HCT116 (cell line): ENCODE measurements around the gene DCAF5.

Experiments
- CEBPB ChIP-seq: IDR thresholded peaks from 2 replicates; pipeline ENCODE4 v1.6.1; 2012; ENCODE audit warnings: low read depth
- CTCF ChIP-seq, 3 experiments: fragments of 200-600 bp in 1 of 3; sonication (generic) in 1 of 3; IDR thresholded peaks in 2 of 3; conservative IDR thresholded peaks in 1 of 3; 2 replicates each; pipeline ENCODE4 v1.5.1; 2012 to 2017; ENCODE audit warnings: low read depth in 2 of 3, low read length in 2 of 3, antibody characterized with exemption in 1 of 3, borderline replicate concordance in 1 of 3, control low read depth in 1 of 3, mild to moderate bottlenecking in 1 of 3, mixed read lengths in 1 of 3, mixed run types in 1 of 3, moderate library complexity in 1 of 3; ENCODE audit not compliant: insufficient read depth in 1 of 3
- EGR1 ChIP-seq: IDR thresholded peaks from 2 replicates; pipeline ENCODE4 v1.6.1; 2012; ENCODE audit warnings: low read depth
- EZH2 ChIP-seq: fragments of 200-600 bp; sonication (generic); IDR thresholded peaks from 2 replicates; pipeline ENCODE4 v1.6.1; 2017; ENCODE audit warnings: antibody characterized with exemption, mixed run types
- JUND ChIP-seq: IDR thresholded peaks from 2 replicates; pipeline ENCODE4 v1.6.1; 2012
- POLR2A ChIP-seq: IDR thresholded peaks from 2 replicates; pipeline ENCODE4 v1.7.0; 2011; ENCODE audit warnings: borderline replicate concordance; ENCODE audit not compliant: insufficient read depth, insufficient read length; ENCODE audit errors: extremely low read depth
- POLR2AphosphoS5 ChIP-seq: IDR thresholded peaks from 2 replicates; pipeline ENCODE4 v1.6.1; 2011; ENCODE audit warnings: mild to moderate bottlenecking, low read depth, low read length, moderate library complexity
- RAD21 ChIP-seq: IDR thresholded peaks from 2 replicates; pipeline ENCODE4 v1.6.1; 2012; ENCODE audit warnings: low read depth, mild to moderate bottlenecking
- SP1 ChIP-seq: IDR thresholded peaks from 2 replicates; pipeline ENCODE4 v1.6.1; 2012; ENCODE audit warnings: low read depth
- SRF ChIP-seq: IDR thresholded peaks from 2 replicates; pipeline ENCODE4 v1.6.1; 2012; ENCODE audit warnings: low read depth
- TF ChIP-seq, protein P1 (sequence below): IDR thresholded peaks from 2 replicates; pipeline ENCODE4 v1.6.1; 2012

GRCh38 chr14:69008421-69008884 is 144.5 kb downstream of the DCAF5 start:
- no peak for TF ChIP-seq CTCF (IDR thresholded peaks at IDR 0.05 in 2 of 3, conservative IDR thresholded peaks at IDR 0.05 in 1 of 3; ENCODE audit: borderline replicate concordance in 1 of 3, insufficient read depth in 1 of 3, low read depth in 2 of 3, low read length in 2 of 3)
- TF ChIP-seq SRF: no peak
- TF ChIP-seq POLR2AphosphoS5: no peak
- no peak for TF ChIP-seq JUND
- TF ChIP-seq, protein P1, sequence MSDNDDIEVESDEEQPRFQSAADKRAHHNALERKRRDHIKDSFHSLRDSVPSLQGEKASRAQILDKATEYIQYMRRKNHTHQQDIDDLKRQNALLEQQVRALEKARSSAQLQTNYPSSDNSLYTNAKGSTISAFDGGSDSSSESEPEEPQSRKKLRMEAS: no peak
- TF ChIP-seq RAD21: no peak
- no peak for TF ChIP-seq EGR1
- TF ChIP-seq EZH2: no peak
- no peak for TF ChIP-seq POLR2A
- TF ChIP-seq CEBPB: no peak
- no peak for TF ChIP-seq SP1
